Fibroblast of gingiva (primary cell): Measurements from ENCODE around the gene SLC36A1.
"Not testable (repeated sequence)": the region's sequence is repeated elsewhere in the genome, so short reads cannot be mapped to it uniquely, and the experiment has no call there.

ENCODE experiments used
- DNase-seq: peaks from one replicate; pipeline ENCODE4 v3.0.0-alpha.2; 2011; ENCODE audit warnings: low read depth

Gene SLC36A1

DNA sequence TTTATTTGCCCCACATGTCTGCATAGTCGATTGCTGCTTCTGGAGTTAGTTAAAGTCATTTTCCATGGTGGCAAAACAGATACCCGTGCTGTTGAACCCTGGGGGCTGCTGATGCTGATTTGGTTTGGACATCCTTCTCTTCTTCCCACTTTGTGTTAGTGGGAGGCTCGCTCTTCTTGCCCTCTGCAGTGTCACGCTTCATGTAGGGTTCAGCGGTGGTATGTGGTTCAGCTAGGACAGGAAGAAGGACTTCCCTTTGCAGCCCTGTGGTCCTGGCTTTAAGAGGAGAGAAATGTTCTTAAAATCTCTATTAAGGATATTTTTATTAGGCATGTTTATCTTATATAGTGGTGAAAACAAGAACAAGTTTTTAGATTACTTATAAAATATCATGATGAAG is 36.2 kb downstream of the SLC36A1 start:
- DNase-seq: no peak

- DNase-seq: no peak
Measured at GRCh38 chr5:151487544-151487943, 40.1 kb downstream of the SLC36A1 start.

GRCh38 chr5:151490627-151491026 is 43.2 kb downstream of the SLC36A1 start:
- DNase-seq: no peak

- DNase-seq: no peak
Measured at GRCh38 chr5:151491062-151491461, 43.7 kb downstream of the SLC36A1 start.

- peak; percentile 29 for DNase-seq
Measured at GRCh38 chr5:151492729-151493128, 45.3 kb downstream of the SLC36A1 start.

DNA sequence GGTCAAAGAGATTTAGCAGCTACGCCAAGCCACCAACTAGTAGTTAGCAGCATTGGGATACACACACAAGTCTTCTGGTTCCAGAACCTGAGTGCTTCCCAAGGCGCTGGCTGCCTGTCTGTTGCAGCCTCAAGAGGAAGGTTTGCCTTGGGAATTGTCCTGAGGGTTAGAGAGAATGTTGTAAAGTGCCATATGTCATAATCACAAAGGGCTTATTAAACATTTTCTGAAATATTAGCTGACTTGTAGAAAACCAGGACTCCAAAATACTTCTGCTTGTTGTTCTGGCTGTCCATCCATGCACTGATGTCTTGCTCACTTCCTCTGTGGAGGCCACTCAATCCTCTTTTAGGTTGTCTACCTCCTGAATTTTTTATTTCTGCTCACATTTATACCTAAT is 46.3 kb downstream of the SLC36A1 start:
- no peak for DNase-seq

DNA sequence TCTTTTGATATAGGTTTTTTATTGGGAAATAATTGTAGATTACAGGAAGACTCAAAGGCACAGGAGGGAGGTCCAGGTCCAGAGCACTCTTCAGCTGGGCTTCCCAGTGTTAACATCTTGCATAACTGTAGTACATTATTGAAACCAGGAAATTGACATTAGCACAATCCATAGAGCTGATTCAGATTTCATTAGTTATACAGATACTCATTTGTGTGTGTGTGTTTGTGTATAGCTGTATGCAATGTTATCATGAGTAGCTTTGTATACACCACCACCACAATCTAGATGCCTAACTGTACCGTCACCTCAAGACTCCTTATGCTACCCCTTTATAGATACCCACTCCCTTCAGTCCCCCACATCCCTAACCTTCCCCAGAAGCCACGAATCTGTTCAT is 47.9 kb downstream of the SLC36A1 start:
- no peak for DNase-seq

DNA sequence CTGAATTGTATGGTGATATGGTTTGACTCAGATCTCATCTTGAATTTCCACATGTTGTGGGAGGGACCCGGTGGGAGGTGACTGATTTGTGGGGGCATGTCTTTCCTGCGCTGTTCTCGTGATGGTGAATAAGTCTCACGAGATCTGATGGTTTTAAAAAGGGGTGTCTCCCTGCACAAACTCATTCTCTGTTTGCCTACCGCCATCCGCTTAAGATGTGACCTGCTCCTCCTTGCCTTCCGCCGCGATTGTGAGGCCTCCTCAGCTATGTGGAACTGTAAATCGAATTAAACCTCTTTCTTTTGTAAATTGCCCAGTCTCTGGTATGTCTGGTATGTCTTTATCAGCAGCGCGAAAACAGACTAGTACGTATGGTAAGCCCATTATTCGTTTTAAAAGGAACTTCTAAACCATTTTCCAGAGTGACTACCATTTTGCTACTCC is 48.7 kb downstream of the SLC36A1 start:
- no peak for DNase-seq

DNA sequence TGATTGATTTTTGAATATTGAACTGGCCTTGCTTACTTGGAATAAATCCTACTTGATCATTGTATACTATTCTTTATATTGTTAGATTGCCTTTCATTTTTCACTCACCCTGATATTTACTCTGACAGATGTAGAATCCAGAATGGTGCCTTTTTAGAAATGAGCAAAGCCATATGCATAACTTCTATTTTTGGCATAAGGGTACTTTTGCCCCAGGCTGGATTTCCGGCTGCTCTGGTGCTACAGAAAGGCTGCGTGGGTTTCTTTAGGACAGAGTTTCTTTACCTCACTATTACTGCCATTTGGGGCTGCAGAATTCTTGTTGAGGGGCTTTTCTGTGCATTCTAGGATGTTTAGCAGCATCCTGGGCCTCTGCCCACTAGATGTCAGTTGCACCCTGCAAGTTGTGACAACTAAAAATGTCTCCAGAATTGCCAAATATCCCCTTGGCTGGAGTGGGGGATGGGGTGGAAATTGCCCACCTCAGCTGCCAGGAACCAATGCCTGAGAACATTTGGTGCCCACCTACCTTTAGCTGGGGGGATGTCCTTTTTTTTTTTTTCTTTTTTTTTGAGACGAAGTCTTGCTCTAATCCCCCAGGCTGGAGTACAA is 50.1 kb downstream of the SLC36A1 start:
- no peak for DNase-seq

GRCh38 chr5:151498395-151499155 is 51.2 kb downstream of the SLC36A1 start:
- no peak for DNase-seq

GRCh38 chr5:151499501-151500035 is 52.2 kb downstream of the SLC36A1 start:
- DNase-seq: peak; percentile 29

GRCh38 chr5:151504006-151504405 is 56.6 kb downstream of the SLC36A1 start:
- no peak for DNase-seq

DNA sequence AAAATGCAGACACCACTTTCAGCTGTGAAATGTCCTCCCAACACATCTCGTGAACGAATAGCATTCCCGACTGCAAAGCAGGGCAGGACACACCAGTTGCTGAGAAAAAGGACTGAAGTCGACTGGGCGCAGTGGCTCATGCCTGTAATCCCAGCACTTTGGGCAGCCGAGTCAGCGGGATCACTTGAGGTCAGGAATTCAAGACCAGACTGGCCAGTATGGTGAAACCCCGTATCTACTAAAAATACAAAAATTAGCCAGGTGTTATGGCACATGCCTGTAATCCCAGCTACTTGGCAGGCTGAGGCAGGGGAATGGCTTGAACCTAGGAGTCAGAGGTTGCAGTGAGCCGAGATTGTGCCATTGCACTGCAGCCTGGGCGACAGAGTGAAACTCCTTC is 60.9 kb downstream of the SLC36A1 start:
- not testable (repeated sequence) for DNase-seq

GRCh38 chr5:151509231-151509630 is 61.8 kb downstream of the SLC36A1 start:
- DNase-seq: no peak

DNA sequence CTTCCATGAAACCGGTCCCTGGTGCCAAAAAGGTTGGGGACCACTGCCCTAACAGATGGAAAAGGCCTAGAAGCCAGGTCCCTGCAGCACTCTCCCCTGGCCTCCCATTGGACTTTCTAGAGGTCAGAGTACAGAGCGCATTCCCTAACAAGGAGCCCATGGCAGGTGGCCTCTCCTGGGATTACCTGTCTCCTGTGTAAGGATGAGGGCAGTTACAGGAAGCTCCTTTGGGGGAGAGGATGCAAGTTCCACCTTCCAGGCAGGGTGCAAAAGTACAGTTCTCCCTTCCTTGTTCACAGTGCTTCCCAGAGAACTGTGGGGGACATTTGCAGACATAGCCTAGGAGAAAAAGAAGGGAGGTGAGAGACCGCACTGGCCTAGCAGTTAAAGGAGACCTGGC is 62.4 kb downstream of the SLC36A1 start:
- no peak for DNase-seq

DNA sequence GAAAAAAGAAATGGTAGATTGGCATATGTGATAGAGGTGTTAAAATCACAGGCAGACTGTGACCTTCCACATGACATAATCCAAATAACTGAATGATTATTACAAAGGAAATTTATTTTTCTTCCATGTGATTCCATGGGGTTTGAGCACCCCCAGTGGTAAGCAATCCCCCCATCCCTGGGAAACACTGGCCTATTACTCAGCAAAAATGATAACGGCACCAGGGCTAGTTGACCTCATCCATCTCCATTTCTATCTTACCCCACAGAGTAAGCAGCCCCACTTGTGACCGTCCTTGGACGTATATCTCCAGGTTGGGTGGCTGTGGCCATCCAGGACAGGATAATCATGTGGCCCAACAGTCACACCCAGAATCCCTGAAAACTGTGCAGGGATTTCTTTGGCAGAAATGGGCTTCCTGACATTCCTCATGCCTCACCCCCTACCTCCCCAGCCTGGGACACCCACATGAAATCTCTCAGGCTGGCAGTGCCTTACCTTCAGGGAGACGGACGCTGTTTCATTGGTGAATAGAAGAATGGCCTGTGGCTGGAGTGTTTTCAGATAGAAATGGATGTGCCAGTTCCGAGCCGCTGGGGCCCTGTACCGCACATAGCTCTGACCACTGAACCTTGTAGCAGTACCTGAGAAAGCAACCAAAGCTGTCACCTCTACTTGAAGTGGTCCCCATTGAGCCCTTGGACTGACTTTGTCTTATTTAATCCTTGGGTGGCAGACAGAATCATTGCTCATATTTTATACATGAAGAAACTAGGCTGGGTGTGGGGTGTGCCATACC is 69.9 kb downstream of the SLC36A1 start:
- no peak for DNase-seq

DNA sequence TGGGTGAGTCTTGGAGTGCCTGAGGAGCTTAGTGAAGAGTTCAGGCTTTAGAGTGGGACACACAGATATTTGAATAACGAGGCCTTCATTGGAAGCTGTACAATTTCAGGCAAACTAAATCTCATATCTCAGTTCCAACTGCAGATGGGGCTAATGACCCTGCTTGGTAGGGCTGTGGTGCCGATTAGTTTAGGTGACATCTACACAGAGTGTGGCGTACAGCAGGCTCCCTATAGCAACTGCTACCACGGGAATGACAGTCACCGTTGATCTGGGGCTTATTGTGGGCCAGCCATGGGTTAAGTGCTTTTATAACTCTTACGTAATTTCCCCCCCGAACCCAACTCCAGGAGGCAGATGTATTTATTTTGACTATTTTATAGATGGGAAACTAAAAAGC is 72.9 kb downstream of the SLC36A1 start:
- DNase-seq: no peak

- DNase-seq: no peak
Measured at GRCh38 chr5:151522226-151522625, 74.8 kb downstream of the SLC36A1 start.

DNA sequence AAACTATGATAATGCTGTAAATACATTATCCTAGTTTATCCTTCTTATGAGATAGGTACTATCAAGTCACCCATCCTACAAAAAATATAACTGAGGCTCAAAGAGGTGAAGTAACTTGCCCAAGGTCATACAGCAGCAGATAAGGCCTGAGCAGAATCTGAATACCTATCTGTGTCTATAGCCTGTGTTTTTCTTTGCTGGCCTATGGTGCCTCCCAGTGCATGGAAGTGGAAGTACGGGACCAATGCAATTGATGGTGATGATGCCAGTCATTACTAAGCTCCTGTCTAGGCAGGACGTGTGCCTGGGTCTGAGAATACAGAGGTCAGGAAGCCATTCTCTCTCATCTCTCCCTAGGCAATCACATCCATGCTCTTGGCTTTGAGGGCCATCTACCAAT is 75.9 kb downstream of the SLC36A1 start:
- no peak for DNase-seq

DNA sequence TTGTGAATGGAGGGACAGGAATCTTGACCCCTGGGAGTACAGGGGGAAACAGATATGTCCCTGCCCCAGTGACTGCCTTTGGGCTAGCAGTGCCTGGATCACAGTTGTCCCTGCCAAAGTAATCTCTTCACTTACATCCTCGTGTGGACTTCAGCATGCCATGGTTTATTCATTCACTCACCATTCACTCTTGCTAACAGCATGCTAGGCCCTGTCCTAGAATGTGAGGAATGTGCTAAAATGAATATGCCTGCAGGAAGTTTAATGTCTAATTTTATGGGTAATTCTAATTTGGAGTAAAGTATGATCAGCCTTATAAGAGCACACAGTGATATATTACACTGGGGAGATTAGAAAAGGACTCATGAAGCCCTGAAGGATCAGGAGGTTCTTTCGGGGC is 80.8 kb downstream of the SLC36A1 start:
- no peak for DNase-seq

DNA sequence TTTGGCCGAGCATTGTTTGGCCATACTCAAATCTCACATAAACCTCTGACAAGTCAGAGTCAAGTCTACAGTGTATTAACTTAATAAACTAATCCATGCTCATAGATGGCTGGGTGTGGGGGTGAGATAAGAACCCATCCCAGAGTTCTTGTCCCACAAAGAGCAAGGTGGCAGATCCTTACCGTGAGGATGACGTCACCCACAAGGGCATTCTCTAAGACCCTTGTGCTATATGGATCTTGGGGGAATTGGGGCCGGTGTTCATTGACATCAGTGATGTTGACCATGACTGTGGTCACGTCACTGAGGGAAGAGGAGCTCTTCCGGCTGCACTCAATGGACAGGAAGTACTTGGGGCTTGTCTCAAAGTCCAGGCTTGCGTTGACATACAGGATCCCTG is 81.6 kb downstream of the SLC36A1 start:
- no peak for DNase-seq

GRCh38 chr5:151531581-151531980 is 84.2 kb downstream of the SLC36A1 start:
- no peak for DNase-seq

- DNase-seq: no peak
Measured at GRCh38 chr5:151532416-151532815, 85.0 kb downstream of the SLC36A1 start.
